ENCODE data around the gene AEBP1.

- TF ChIP-seq CTCF (IDR thresholded peaks at IDR 0.05) (no peak), EP300 (IDR thresholded peaks at IDR 0.05; ENCODE audit: low read depth) (no peak), POLR2A (IDR thresholded peaks at IDR 0.05) (no peak)
Measured at GRCh38 chr7:44131173-44132029, 27.3 kb downstream of the AEBP1 start.
